ENCODE results near the gene MYO1H.
"Not testable (repeated sequence)": the region's sequence is repeated elsewhere in the genome, so short reads cannot be mapped to it uniquely, and the experiment has no call there.

MYO1H gene

GRCh38 chr12:109421355-109422087 is 73.8 kb downstream of the MYO1H start:
- no peak for DNase-seq (ENCODE audit: low read depth)

GRCh38 chr12:109422251-109422650 is 74.6 kb downstream of the MYO1H start:
- DNase-seq (ENCODE audit: low read depth) = no peak

GRCh38 chr12:109423392-109423791 is 75.7 kb downstream of the MYO1H start:
- DNase-seq (ENCODE audit: low read depth) = no peak

- DNase-seq (ENCODE audit: low read depth) = peak; percentile 42
These were observed 80.4 kb downstream of the MYO1H start for GRCh38 chr12:109428037-109428629.

- not testable (repeated sequence) for DNase-seq (ENCODE audit: low read depth)
These were observed 81.1 kb downstream of the MYO1H start for GRCh38 chr12:109428804-109429203.

- DNase-seq (ENCODE audit: low read depth) = no peak
These were observed 82.5 kb downstream of the MYO1H start for GRCh38 chr12:109430244-109430643.

GRCh38 chr12:109432431-109432830 is 84.7 kb downstream of the MYO1H start:
- no peak for DNase-seq (ENCODE audit: low read depth)

GRCh38 chr12:109432842-109433304 is 85.2 kb downstream of the MYO1H start:
- DNase-seq (ENCODE audit: low read depth) = peak; percentile 42

GRCh38 chr12:109433618-109434017 is 85.9 kb downstream of the MYO1H start:
- no peak for DNase-seq (ENCODE audit: low read depth)

GRCh38 chr12:109434582-109434981 is 86.9 kb downstream of the MYO1H start:
- DNase-seq (ENCODE audit: low read depth) = no peak

GRCh38 chr12:109435428-109436187 is 87.9 kb downstream of the MYO1H start:
- DNase-seq (ENCODE audit: low read depth) = no peak

- no peak for DNase-seq (ENCODE audit: low read depth)
These were observed 88.5 kb downstream of the MYO1H start for GRCh38 chr12:109436188-109436560.

- DNase-seq (ENCODE audit: low read depth) = no peak
These were observed 91.5 kb downstream of the MYO1H start for GRCh38 chr12:109439181-109439580.

- not testable (repeated sequence) for DNase-seq (ENCODE audit: low read depth)
These were observed 92.3 kb downstream of the MYO1H start for GRCh38 chr12:109439951-109440350.

GRCh38 chr12:109440851-109441490 is 93.3 kb downstream of the MYO1H start:
- DNase-seq (ENCODE audit: low read depth) = no peak

- no peak for DNase-seq (ENCODE audit: low read depth)
These were observed 96.1 kb downstream of the MYO1H start for GRCh38 chr12:109443794-109444193.

- no peak for DNase-seq (ENCODE audit: low read depth)
These were observed 96.6 kb downstream of the MYO1H start for GRCh38 chr12:109444259-109444658.

GRCh38 chr12:109445191-109445609 is 97.5 kb downstream of the MYO1H start:
- DNase-seq (ENCODE audit: low read depth) = no peak

- no peak for DNase-seq (ENCODE audit: low read depth)
These were observed 99.2 kb downstream of the MYO1H start for GRCh38 chr12:109446869-109447268.

- DNase-seq (ENCODE audit: low read depth) = no peak
These were observed 99.8 kb downstream of the MYO1H start for GRCh38 chr12:109447482-109447881.

- no peak for DNase-seq (ENCODE audit: low read depth)
These were observed 100.6 kb downstream of the MYO1H start for GRCh38 chr12:109448272-109448671.

GRCh38 chr12:109448707-109449390 is 101.1 kb downstream of the MYO1H start:
- DNase-seq (ENCODE audit: low read depth) = no peak

All from HS-27A (cell line).